ENCODE data around the gene DNM1. TPM values are rescaled to one million over a fixed set of nuclear protein-coding genes. Genes with fewer than 3 reads are reported as not detected.

Gene DNM1
- total and polyA plus RNA-seq, 2 of the 8 experiments (the other 6 are each of a cell fraction or from before 2014, with no cell fraction given): 34.3 to 62.7 TPM

DNA sequence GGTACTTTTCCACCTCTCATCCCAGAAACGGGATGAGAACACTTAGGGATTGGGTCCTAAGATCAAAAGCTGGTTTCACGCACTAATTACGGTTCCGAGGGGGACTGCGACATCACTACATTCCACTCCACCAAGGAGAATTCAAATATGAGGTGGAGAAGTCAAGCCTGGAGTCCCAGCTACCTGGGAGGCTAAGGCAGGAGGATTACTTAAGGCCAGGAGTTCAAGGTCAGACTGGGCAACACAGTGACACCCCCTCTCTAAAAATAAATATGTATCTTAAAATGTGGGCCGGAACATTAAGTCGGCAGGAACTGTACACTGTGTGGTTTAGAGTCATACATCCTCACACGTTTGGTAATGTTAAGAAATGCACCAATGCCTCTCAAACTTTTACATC is 71.1 kb downstream of the DNM1 start:
- Histone ChIP-seq H3K79me2 (ENCODE audit: control insufficient read depth in 1 of 2, insufficient read depth in 2 of 2, low read length in 2 of 2) (peaks cover 0 to 8% of the 10 kb centered on the region in 2 experiments; a peak in 1 of 4 replicates), H3K79me1 (ENCODE audit: low read depth, low read length) (no peaks in the 10 kb centered on the region), H3K23ac (ENCODE audit: insufficient read length) (no peak overlapping the region), H2BK5ac (ENCODE audit: low read depth, low read length) (no peak overlapping the region), H4K20me1 (replicated peaks in 1 of 2; ENCODE audit: control insufficient read depth in 1 of 2, insufficient read depth in 2 of 2, low read length in 2 of 2) (no peaks in the 10 kb centered on the region), H2BK20ac (ENCODE audit: low read length) (no peak overlapping the region), H3K4ac (replicated peaks; ENCODE audit: insufficient read length, low read depth, low read length) (no peak overlapping the region), H3K36me3 (ENCODE audit: control insufficient read depth in 2 of 4, insufficient read depth in 4 of 4, low read length in 3 of 4) (peaks cover 0 to 13% (median 9%) of the 10 kb centered on the region in 4 experiments; a peak in 6 of 8 replicates), H4K91ac (replicated peaks; ENCODE audit: insufficient read length, low read length) (no peak overlapping the region), H3K4me2 (ENCODE audit: insufficient read depth in 1 of 2, low read depth in 2 of 2, low read length in 2 of 2) (no peak overlapping the region; a peak in 1 of 4 replicates), H3K9ac (replicated peaks in 1 of 4; ENCODE audit: extremely low read depth in 1 of 4, low read depth in 3 of 4, low read length in 3 of 4) (no peak overlapping the region), H3K4me1 (replicated peaks in 1 of 4; ENCODE audit: control insufficient read depth in 3 of 4, insufficient read depth in 4 of 4, low read length in 3 of 4) (peaks cover 0 to 4% (median 3%) of the 10 kb centered on the region in 4 experiments; a peak in 5 of 7 replicates), H3K9me3 (ENCODE audit: insufficient read depth in 2 of 2, low read depth in 1 of 2, low read length in 1 of 2) (no peaks in the 10 kb centered on the region), H2AFZ (ENCODE audit: low read length) (no peak overlapping the region), H3K27ac (ENCODE audit: low read depth, low read length) (no peak overlapping the region), H4K8ac (ENCODE audit: extremely low read depth, insufficient read depth, low read length) (no peak overlapping the region), H4K5ac (ENCODE audit: insufficient read length, low read depth, low read length) (no peak overlapping the region), H3K14ac (ENCODE audit: insufficient read length) (no peak overlapping the region), H3K23me2 (ENCODE audit: low read depth, low read length) (peaks cover 11% of the 10 kb centered on the region), H3K4me3 (ENCODE audit: extremely low read depth in 1 of 4, insufficient read depth in 2 of 4, low read depth in 3 of 4, low read length in 4 of 4) (no peak overlapping the region), H2BK15ac (ENCODE audit: low read length) (no peak overlapping the region), H3K56ac (replicated peaks; ENCODE audit: insufficient read length, low read depth, low read length) (no peak overlapping the region), H3K18ac (ENCODE audit: extremely low read depth, low read length) (no peak overlapping the region), H2AK5ac (ENCODE audit: low read depth, low read length) (no peak overlapping the region), H2BK120ac (replicated peaks; ENCODE audit: low read depth, low read length) (no peak overlapping the region), H3K27me3 (replicated peaks in 1 of 4; ENCODE audit: control insufficient read depth in 3 of 4, extremely low read depth in 1 of 4, insufficient read depth in 3 of 4, low read length in 3 of 4) (no peaks in the 10 kb centered on the region), H2BK12ac (ENCODE audit: low read depth, low read length) (no peak overlapping the region)
- FAIRE-seq (no peak), DNase-seq (ENCODE audit: low read depth in 1 of 2, low spot score in 2 of 2) (no peak)
- ChIA-PET CTCF (ENCODE audit: partially characterized antibody) (interaction anchor here (1.0 to 2.1 kb wide), 2 partner anchors 10 to 20 kb away, joined by 3 to 6 read pairs; no protein-coding TSS in a partner anchor), POLR2A (ENCODE audit: partially characterized antibody) (interaction anchor here (1.2 to 1.4 kb wide), 2 partner anchors 12 to 59 kb away, joined by 3 to 4 read pairs; no protein-coding TSS in a partner anchor)
- WGBS, 2 experiments (ENCODE audit: extremely low coverage in 1 of 2, insufficient coverage in 1 of 2, insufficient read length in 1 of 2, insufficient replicate concordance in 2 of 2, low coverage in 1 of 2, low lambda C conversion rate in 2 of 2, missing lambda C conversion rate in 1 of 2): 90% methylated on average over 8 of the region's 8 CpGs; no CpG with 5 or more reads in 1 of the 2 experiments
- no peak for TF ChIP-seq ZNF274 (IDR thresholded peaks at IDR 0.05; ENCODE audit: borderline replicate concordance, extremely low read depth, low read length)
- no peak for TF ChIP-seq SP1 (IDR thresholded peaks at IDR 0.05; ENCODE audit: low read depth, low read length)
- TF ChIP-seq KDM4A (IDR thresholded peaks at IDR 0.05; ENCODE audit: low read depth, low read length, severe bottlenecking): no peak
- no peak for TF ChIP-seq EZH2 (IDR thresholded peaks at IDR 0.05; ENCODE audit: low read depth, low read length, severe bottlenecking)
- TF ChIP-seq JUN (IDR thresholded peaks at IDR 0.05; ENCODE audit: low read depth, low read length): no peak
- no peak for TF ChIP-seq CBX5 (IDR thresholded peaks at IDR 0.05; ENCODE audit: low read depth, low read length)
- no peak for TF ChIP-seq POU5F1 (IDR thresholded peaks at IDR 0.05; ENCODE audit: low read depth, low read length)
